ENCODE measurements around the gene HSPA14. TPM values are rescaled to one million over a fixed set of nuclear protein-coding genes. Genes with fewer than 3 reads are reported as not detected.

Gene HSPA14
- total RNA-seq, 1 experiment from 2014 or later, result 41.0 TPM

DNA sequence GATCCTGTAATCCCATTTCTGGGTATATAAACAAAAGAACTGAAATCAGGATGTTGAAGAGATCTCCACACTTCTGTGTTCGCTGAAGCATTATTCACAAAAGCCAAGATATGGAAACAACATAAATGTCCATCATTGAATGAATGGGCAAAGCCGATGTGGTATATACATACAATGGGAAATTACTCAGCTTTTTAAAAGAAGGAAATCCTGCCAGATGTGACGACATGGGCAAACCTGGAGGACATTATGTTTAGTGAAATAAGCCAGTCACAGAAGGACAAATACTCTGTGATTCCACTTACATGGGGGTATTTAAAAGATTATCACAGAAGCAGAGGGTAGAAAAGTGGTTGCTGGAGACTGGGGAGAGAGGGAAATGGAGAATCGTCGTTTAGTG lies 39.5 kb upstream of the HSPA14 start:
- Mint-ChIP-seq H3K4me1 (no peaks in the 10 kb centered on the region; a peak in 1 of 4 replicates), H3K27ac (no peak overlapping the region), H3K4me3 (no peak overlapping the region), H3K36me3 (ENCODE audit: insufficient read depth in 1 of 3, low read depth in 3 of 3) (no peaks in the 10 kb centered on the region), H3K9me3 (no peaks in the 10 kb centered on the region), H3K27me3 (ENCODE audit: low read depth) (no peaks in the 10 kb centered on the region; the same call in 1 of the 2 replicates)
- TF ChIP-seq, protein P1, sequence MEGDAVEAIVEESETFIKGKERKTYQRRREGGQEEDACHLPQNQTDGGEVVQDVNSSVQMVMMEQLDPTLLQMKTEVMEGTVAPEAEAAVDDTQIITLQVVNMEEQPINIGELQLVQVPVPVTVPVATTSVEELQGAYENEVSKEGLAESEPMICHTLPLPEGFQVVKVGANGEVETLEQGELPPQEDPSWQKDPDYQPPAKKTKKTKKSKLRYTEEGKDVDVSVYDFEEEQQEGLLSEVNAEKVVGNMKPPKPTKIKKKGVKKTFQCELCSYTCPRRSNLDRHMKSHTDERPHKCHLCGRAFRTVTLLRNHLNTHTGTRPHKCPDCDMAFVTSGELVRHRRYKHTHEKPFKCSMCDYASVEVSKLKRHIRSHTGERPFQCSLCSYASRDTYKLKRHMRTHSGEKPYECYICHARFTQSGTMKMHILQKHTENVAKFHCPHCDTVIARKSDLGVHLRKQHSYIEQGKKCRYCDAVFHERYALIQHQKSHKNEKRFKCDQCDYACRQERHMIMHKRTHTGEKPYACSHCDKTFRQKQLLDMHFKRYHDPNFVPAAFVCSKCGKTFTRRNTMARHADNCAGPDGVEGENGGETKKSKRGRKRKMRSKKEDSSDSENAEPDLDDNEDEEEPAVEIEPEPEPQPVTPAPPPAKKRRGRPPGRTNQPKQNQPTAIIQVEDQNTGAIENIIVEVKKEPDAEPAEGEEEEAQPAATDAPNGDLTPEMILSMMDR (conservative IDR thresholded peaks at IDR 0.05), result no peak
- Histone ChIP-seq H3K79me2 (ENCODE audit: insufficient read depth, low read length) (no peaks in the 10 kb centered on the region), H4K5ac (ENCODE audit: insufficient read length, low read depth, low read length) (no peak overlapping the region), H3K79me1 (ENCODE audit: insufficient read depth, low read depth, low read length, poor library complexity, severe bottlenecking) (no peaks in the 10 kb centered on the region), H3K27me3 (ENCODE audit: insufficient read depth, low read length) (no peaks in the 10 kb centered on the region), H3K9me3 (ENCODE audit: control insufficient read depth, low read depth, low read length) (no peaks in the 10 kb centered on the region), H3K4me2 (ENCODE audit: insufficient read depth, insufficient read length, low read length) (no peak overlapping the region), H3K56ac (ENCODE audit: insufficient read length, low read depth, low read length) (no peak overlapping the region), H2BK15ac (ENCODE audit: low read depth, low read length) (no peak overlapping the region), H4K91ac (ENCODE audit: insufficient read length, low read depth, low read length) (no peak overlapping the region), H2AK5ac (ENCODE audit: insufficient read length, low read length) (no peak overlapping the region), H2BK120ac (ENCODE audit: low read depth, low read length, poor library complexity, severe bottlenecking) (no peak overlapping the region), H4K20me1 (ENCODE audit: control insufficient read depth, insufficient read depth, insufficient read length) (no peaks in the 10 kb centered on the region), H3K4ac (ENCODE audit: low read depth, low read length) (no peak overlapping the region), H4K8ac (replicated peaks; ENCODE audit: insufficient read length, low read depth, low read length) (no peak overlapping the region), H3K23me2 (ENCODE audit: insufficient read length, low read depth, low read length, poor library complexity, severe bottlenecking) (no peaks in the 10 kb centered on the region), H3K23ac (ENCODE audit: insufficient read length, low read depth, low read length) (no peak overlapping the region), H3K9ac (ENCODE audit: extremely low read depth, insufficient read length, low read length) (no peak overlapping the region), H2BK12ac (ENCODE audit: insufficient read length, low read depth, low read length) (no peak overlapping the region), H2BK5ac (ENCODE audit: insufficient read length, low read length) (no peak overlapping the region), H2BK20ac (ENCODE audit: low read depth, low read length, poor library complexity, severe bottlenecking) (no peak overlapping the region), H3K18ac (ENCODE audit: insufficient read length, low read depth, low read length) (no peak overlapping the region), H2AFZ (ENCODE audit: low read length) (no peak overlapping the region), H3K4me1 (ENCODE audit: insufficient read depth, low read length) (no peaks in the 10 kb centered on the region), H3K14ac (ENCODE audit: insufficient read depth, low read length) (no peak overlapping the region), H3K27ac (ENCODE audit: insufficient read length, low read depth, low read length) (no peak overlapping the region), H3T11ph (ENCODE audit: low read length) (no peak overlapping the region)
- no peak for DNase-seq
- no CpG with 5 or more reads among the region's 5 CpGs for WGBS (ENCODE audit: extremely low coverage, insufficient read length, low lambda C conversion rate)
